HG02938 (cell line): ENCODE measurements around the gene REXO4.
A peak's percentile ranks its signal among the peaks of the same experiment; 100 is the strongest.

Source experiments
- ATAC-seq: cut with Tn5 transposase; IDR thresholded peaks from one replicate; pipeline ENCODE4 v1.9.1; 2021; ENCODE audit warnings: mild to moderate bottlenecking, moderate library complexity; ENCODE audit not compliant: unreplicated experiment

The REXO4 gene, protein sequence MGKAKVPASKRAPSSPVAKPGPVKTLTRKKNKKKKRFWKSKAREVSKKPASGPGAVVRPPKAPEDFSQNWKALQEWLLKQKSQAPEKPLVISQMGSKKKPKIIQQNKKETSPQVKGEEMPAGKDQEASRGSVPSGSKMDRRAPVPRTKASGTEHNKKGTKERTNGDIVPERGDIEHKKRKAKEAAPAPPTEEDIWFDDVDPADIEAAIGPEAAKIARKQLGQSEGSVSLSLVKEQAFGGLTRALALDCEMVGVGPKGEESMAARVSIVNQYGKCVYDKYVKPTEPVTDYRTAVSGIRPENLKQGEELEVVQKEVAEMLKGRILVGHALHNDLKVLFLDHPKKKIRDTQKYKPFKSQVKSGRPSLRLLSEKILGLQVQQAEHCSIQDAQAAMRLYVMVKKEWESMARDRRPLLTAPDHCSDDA

DNA sequence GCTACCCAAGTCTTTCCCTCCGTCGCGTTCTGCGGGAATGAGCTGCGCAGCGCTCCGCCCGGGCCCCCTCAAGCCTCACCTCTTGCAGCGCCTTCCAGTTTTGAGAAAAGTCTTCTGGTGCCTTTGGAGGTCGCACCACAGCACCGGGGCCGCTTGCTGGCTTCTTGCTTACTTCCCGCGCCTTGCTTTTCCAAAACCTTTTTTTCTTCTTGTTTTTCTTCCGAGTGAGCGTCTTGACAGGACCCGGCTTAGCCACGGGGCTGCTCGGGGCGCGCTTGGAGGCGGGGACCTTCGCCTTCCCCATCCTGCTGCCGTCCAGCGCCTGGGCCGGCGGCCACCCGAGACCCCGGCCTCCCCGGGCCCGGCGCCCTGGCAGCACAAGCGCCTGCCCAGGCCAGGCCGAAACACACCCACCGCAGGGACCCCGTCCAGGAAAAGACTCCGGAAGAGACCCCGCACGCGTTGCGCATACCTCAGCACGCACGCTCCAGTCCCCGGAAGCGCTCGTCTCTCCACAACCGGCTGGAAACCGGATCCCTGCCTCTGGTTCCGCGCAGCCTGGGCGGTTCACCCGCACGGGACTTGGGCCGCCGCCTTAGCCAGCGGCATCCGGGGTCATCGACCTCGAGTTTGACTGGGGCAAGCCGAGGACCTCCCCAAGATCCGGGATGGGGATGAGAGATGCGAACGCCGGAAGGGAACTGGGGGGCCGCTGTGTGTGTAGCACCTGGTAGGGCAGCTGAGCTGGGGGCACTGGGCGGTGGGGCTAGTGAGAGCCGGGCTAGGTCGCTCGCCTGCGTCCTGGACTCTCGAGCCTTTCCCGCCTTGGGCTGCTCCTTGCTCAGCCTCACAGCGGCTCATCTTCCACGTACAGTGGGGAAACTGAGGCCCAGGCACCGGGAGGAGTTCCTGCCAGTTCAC is at the start of gene REXO4:
TSS of gene REXO4 (minus strand) at position 470 of the 921 bp plus-strand sequence. CDS start at position 304, 166 bp downstream.
- ATAC-seq: peak; percentile 70

- ATAC-seq: no peak
These were observed 49.3 kb upstream of the REXO4 start for GRCh38 chr9:133467101-133467500.

GRCh38 chr9:133465984-133466383 is 48.2 kb upstream of the REXO4 start:
- no peak for ATAC-seq

- no peak for ATAC-seq
These were observed 46.8 kb upstream of the REXO4 start for GRCh38 chr9:133464638-133465037.

GRCh38 chr9:133463864-133464615 is 46.2 kb upstream of the REXO4 start:
- ATAC-seq: no peak

- ATAC-seq: no peak
These were observed 45.5 kb upstream of the REXO4 start for GRCh38 chr9:133463234-133463863.

DNA sequence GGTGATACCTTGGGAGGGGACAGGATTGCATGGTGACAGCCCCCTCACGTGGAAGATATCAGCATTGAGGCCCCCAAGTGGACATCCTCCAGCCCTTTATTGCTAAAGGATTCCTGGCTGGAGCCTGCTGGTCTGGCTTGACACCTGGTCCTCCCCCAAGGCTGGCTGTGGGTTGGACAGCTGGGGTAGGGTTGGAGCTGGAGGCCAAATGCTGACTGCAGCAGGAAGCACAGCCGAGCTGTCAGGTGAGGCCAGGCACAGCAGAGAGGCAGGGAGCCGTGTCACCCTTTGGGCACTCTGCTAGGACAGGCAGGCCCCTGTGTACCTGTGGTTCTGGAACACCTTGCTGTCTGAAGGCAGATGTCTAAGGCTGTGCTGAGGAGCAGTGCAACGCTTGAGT is 44.2 kb upstream of the REXO4 start:
- ATAC-seq: no peak

DNA sequence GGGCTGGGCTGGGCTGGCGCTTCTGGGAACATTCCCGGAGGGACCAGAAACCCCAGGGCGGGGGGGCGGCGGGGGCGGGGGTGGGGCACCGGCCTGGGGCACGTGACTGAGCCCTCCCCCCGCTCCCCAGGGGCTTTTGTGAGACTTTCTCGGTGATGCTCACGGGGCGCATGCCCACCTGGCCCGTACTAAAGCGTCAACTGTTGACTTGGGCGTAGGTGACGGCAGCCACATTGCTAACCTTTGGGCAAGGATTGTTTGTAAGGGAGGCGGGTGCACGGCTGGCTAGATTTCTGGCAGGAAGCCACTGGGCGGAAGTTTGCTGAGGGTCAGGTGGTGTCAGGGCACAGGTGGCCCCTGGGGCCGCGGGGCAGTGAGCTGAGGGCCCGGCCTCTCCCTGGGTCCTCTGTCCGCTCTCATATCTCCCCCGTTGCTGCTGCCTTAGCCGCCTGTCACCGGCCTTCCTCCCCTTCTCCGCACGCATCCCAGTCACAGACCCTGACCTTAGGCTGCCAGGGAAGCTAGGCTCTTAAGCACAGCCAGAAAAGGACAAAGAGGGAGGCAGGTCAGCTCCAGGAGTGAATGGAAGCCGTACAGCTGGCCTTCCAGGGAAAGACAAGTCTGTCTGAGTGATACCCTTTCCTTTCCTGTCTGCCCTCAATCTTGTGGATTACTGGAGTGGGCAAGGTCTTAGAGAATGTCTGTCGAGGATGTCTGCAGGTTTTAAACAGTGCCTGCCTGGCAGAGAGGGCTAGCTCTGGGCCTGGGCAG is 42.8 kb upstream of the REXO4 start:
- ATAC-seq: peak; percentile 10

DNA sequence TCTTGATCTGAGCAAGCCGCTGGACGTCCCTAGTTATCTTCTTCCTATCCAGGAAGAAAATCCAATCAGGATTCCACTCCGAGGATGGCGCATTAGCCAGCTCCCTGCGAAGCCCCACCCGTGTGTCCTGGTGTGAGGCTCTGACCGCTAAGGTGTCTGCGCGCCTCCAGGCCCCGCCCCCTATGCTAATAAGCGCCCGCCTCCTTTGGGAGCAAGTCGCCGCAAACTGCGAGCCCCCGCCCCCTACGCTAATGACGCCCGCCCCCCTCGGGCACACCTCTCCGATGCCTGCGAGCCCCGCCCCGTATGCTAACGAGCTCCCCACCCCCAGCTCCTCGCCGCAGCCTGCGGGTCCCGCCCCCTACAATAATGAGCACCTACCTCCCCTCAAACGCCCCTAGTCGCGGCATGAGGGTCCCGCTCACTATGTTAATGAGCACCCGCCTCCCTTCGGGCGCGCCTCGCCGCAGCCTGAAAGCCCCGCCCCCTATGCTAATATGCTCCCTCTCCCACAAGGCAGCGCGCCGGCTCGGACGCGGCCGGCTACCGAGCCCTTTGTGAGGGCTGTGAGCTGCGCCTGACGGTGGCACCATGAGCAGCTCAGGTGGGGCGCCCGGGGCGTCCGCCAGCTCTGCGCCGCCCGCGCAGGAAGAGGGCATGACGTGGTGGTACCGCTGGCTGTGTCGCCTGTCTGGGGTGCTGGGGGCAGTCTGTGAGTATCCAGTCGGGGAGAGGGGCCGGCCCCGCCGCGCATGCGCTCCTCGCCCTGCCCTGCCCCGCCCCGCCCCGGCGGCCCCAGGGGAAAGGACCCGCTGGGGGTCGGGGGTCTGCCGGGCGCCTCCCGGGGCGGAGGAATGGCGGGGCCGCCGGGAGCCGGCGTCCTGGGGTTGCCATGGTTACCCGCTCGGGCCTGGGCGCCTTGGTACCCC is 41.9 kb upstream of the REXO4 start, which contains the start of gene CACFD1:
TSS of gene CACFD1 (plus strand) at position 503 of the 929 bp plus-strand sequence. CDS start at position 592, 89 bp downstream.
- peak; percentile 75 for ATAC-seq

DNA sequence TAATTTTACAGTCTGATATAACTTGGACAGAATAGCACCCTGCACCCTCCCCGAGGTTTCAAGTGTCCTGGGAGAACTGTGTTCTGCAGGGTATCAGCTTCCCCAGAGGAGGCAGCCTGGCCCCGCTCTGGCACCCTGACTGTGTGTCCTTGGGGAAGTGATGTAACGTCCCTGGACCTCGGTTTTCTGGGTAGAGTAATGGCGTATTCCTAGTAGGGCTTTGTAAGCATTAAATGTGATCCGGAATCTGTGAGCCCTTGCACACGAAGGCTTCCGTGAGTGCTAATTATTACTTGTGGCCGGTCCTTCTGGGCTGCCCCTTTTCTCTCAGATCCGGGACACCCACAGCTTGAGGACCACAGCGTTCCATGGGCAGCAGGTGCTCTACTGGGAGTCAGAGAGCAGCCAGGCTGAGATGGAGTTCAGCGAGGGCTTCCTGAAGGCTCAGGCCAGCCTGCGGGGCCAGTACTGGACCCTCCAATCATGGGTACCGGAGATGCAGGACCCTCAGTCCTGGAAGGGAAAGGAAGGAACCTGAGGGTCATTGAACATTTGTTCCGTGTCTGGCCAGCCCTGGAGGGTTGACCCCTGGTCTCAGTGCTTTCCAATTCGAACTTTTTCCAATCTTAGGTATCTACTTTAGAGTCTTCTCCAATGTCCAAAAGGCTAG is 41.0 kb upstream of the REXO4 start:
- ATAC-seq: no peak

DNA sequence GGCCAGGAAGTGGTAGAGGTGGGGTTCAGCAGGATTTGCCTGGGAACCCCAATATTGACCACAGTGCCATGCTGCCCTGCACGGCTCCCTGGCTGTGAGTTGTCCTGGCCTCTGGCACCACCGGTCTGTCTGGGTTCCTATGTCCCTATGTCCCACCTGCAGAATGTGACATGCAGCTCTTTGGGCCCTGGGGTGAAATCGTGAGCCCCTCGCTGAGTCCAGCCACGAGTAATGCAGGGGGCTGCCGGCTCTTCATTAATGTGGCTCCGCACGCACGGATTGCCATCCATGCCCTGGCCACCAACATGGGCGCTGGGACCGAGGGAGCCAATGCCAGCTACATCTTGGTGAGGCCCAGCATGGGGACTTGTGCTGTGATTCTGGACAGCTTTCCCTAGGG is 39.9 kb upstream of the REXO4 start:
- ATAC-seq: no peak

GRCh38 chr9:133457233-133457632 is 39.4 kb upstream of the REXO4 start:
- no peak for ATAC-seq

- ATAC-seq: no peak
These were observed 38.6 kb upstream of the REXO4 start for GRCh38 chr9:133456409-133456808.

DNA sequence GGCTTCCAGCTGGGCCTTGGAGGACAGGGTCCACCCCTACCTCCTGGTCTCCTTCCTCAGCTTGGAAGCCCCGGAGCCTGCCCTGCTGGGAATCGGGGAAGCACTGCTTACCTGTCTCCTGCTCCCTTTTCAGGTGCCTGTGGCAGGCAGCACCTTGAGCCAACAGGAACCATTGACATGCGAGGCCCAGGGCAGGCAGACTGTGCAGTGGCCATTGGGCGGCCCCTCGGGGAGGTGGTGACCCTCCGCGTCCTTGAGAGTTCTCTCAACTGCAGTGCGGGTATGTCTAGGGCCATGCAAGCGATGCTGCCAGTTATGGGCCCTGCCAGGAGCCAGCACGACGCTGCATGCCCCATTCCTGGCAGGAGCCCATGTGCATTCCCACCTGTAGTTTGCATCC is 38.1 kb upstream of the REXO4 start:
- no peak for ATAC-seq

DNA sequence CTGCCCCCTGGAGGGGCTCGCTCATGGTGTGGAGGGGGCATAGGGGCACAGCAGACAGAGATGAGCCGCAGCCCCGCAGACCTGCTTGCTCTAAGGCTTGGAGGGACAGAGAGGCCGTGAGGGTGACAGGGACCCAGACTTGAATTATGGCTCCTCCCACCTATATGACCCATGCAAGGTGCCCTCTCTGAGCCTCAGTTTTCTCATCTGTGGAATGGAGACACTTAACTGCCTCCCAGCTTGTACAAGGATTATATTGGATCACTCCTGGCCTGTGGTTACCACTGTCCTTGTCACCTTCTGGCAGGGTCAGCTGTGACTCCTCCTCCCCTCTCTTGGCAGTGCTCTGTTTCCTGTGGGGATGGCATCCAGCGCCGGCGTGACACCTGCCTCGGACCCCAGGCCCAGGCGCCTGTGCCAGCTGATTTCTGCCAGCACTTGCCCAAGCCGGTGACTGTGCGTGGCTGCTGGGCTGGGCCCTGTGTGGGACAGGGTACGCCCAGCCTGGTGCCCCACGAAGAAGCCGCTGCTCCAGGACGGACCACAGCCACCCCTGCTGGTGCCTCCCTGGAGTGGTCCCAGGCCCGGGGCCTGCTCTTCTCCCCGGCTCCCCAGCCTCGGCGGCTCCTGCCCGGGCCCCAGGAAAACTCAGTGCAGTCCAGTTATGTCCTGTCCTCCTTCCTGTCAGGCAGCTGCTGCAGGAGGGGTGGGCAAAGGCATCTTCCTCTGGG is 37.3 kb upstream of the REXO4 start:
- ATAC-seq: no peak

- ATAC-seq: no peak
These were observed 36.5 kb upstream of the REXO4 start for GRCh38 chr9:133454325-133454724.

GRCh38 chr9:133453651-133454050 is 35.8 kb upstream of the REXO4 start:
- ATAC-seq: no peak
